MG63 (cell line): ENCODE measurements around the gene PSAPL1. TPM values are rescaled to one million over a fixed set of nuclear protein-coding genes. Genes with fewer than 3 reads are reported as not detected.

Source experiments
- DNase-seq: peaks from one replicate; pipeline ENCODE4 v3.0.0-alpha.2; 2020
- H3K27me3 ChIP-seq: fragments of 250-450 bp; sonication (Bioruptor Pico); 2 replicates; pipeline ENCODE4 v1.5.1; 2020; ENCODE audit warnings: mild to moderate bottlenecking, moderate library complexity
- H3K36me3 ChIP-seq: fragments of 250-450 bp; sonication (Bioruptor Pico); 2 replicates; pipeline ENCODE4 v1.5.1; 2020; ENCODE audit warnings: mild to moderate bottlenecking, moderate library complexity
- H3K4me3 ChIP-seq: fragments of 250-450 bp; sonication (Bioruptor Pico); 2 replicates; pipeline ENCODE4 v1.5.1; 2020; ENCODE audit warnings: mild to moderate bottlenecking, moderate library complexity
- H3K9me3 ChIP-seq: fragments of 250-450 bp; sonication (Bioruptor Pico); 2 replicates; pipeline ENCODE4 v1.5.1; 2020; ENCODE audit warnings: mild to moderate bottlenecking, moderate library complexity
- total RNA-seq: library from RNA; depleted of rRNA; stranded (reverse); fragments of >200 nt; shearing (Covaris generic); gene quantifications from 2 replicates; pipeline ENCODE4 v1.2.3, GENCODE V29; 2014; ENCODE audit warnings: low replicate concordance

The PSAPL1 gene
- total RNA-seq, 1 experiment from 2014 or later: not detected

GRCh38 chr4:7416745-7417432 is 17.8 kb downstream of the PSAPL1 start:
- no peaks in the 10 kb centered on the region for H3K9me3 ChIP-seq
- H3K36me3 ChIP-seq: no peaks in the 10 kb centered on the region
- no peak overlapping the region for H3K4me3 ChIP-seq
- H3K27me3 ChIP-seq: no peaks in the 10 kb centered on the region
- no peak for DNase-seq

- Histone ChIP-seq H3K9me3 (no peaks in the 10 kb centered on the region), H3K4me3 (no peak overlapping the region), H3K27me3 (no peaks in the 10 kb centered on the region), H3K36me3 (no peaks in the 10 kb centered on the region)
- no peak for DNase-seq
These were observed 18.6 kb downstream of the PSAPL1 start for GRCh38 chr4:7415927-7416686.

- no peaks in the 10 kb centered on the region for H3K27me3 ChIP-seq
- no peak overlapping the region for H3K4me3 ChIP-seq
- H3K36me3 ChIP-seq: no peaks in the 10 kb centered on the region
- DNase-seq: no peak
- H3K9me3 ChIP-seq: no peaks in the 10 kb centered on the region
These were observed 19.8 kb downstream of the PSAPL1 start for GRCh38 chr4:7414736-7415510.

- no peak for DNase-seq
- H3K9me3 ChIP-seq: no peaks in the 10 kb centered on the region
- no peak overlapping the region for H3K4me3 ChIP-seq
- H3K27me3 ChIP-seq: no peaks in the 10 kb centered on the region
- no peaks in the 10 kb centered on the region for H3K36me3 ChIP-seq
These were observed 20.7 kb downstream of the PSAPL1 start for GRCh38 chr4:7414046-7414445.

- DNase-seq: no peak
These were observed 22.2 kb downstream of the PSAPL1 start for GRCh38 chr4:7412554-7412912.

GRCh38 chr4:7411896-7412553 is 22.7 kb downstream of the PSAPL1 start:
- no peak for DNase-seq
- no peaks in the 10 kb centered on the region for H3K36me3 ChIP-seq
- H3K4me3 ChIP-seq: no peak overlapping the region
- no peaks in the 10 kb centered on the region for H3K27me3 ChIP-seq
- H3K9me3 ChIP-seq: peaks cover 5% of the 10 kb centered on the region; the same call in 1 of the 2 replicates

More at GRCh38 chr4:7412554-7412912, 22.2 kb downstream of the PSAPL1 start:
- Histone ChIP-seq H3K9me3 (peaks cover 5% of the 10 kb centered on the region; the same call in 1 of the 2 replicates), H3K4me3 (no peak overlapping the region), H3K36me3 (no peaks in the 10 kb centered on the region), H3K27me3 (no peaks in the 10 kb centered on the region)

- H3K36me3 ChIP-seq: no peaks in the 10 kb centered on the region
- H3K27me3 ChIP-seq: no peaks in the 10 kb centered on the region
- DNase-seq: no peak
- H3K9me3 ChIP-seq: peaks cover 5% of the 10 kb centered on the region; the same call in 1 of the 2 replicates
- no peak overlapping the region for H3K4me3 ChIP-seq
These were observed 23.2 kb downstream of the PSAPL1 start for GRCh38 chr4:7411491-7411890.

GRCh38 chr4:7410446-7410845 is 24.3 kb downstream of the PSAPL1 start:
- no peak overlapping the region for H3K4me3 ChIP-seq
- no peaks in the 10 kb centered on the region for H3K36me3 ChIP-seq
- no peaks in the 10 kb centered on the region for H3K27me3 ChIP-seq
- H3K9me3 ChIP-seq: peaks cover 5% of the 10 kb centered on the region; the same call in 1 of the 2 replicates
- DNase-seq: no peak

GRCh38 chr4:7408166-7408565 is 26.6 kb downstream of the PSAPL1 start:
- no peak for DNase-seq
- no peak overlapping the region for H3K4me3 ChIP-seq

GRCh38 chr4:7403001-7403400 is 31.7 kb downstream of the PSAPL1 start:
- H3K4me3 ChIP-seq: no peak overlapping the region
- H3K9me3 ChIP-seq: no peaks in the 10 kb centered on the region
- no peaks in the 10 kb centered on the region for H3K36me3 ChIP-seq
- DNase-seq: peak; percentile 47
- H3K27me3 ChIP-seq: no peaks in the 10 kb centered on the region

More at GRCh38 chr4:7408166-7408565, 26.6 kb downstream of the PSAPL1 start:
- Histone ChIP-seq H3K27me3 (no peaks in the 10 kb centered on the region), H3K9me3 (peaks cover 5% of the 10 kb centered on the region; the same call in 1 of the 2 replicates), H3K36me3 (no peaks in the 10 kb centered on the region)

- Histone ChIP-seq H3K36me3 (no peaks in the 10 kb centered on the region), H3K27me3 (no peaks in the 10 kb centered on the region), H3K4me3 (no peak overlapping the region), H3K9me3 (no peaks in the 10 kb centered on the region)
- no peak for DNase-seq
These were observed 32.2 kb downstream of the PSAPL1 start for GRCh38 chr4:7402526-7402925.

GRCh38 chr4:7400671-7401298 is 33.9 kb downstream of the PSAPL1 start:
- Histone ChIP-seq H3K9me3 (no peaks in the 10 kb centered on the region), H3K36me3 (no peaks in the 10 kb centered on the region), H3K27me3 (no peaks in the 10 kb centered on the region), H3K4me3 (no peak overlapping the region)
- no peak for DNase-seq

GRCh38 chr4:7399440-7400234 is 35.1 kb downstream of the PSAPL1 start:
- DNase-seq: no peak
- H3K4me3 ChIP-seq: no peak overlapping the region
- H3K9me3 ChIP-seq: no peaks in the 10 kb centered on the region
- no peaks in the 10 kb centered on the region for H3K27me3 ChIP-seq
- H3K36me3 ChIP-seq: no peaks in the 10 kb centered on the region

GRCh38 chr4:7398788-7399439 is 35.8 kb downstream of the PSAPL1 start:
- no peaks in the 10 kb centered on the region for H3K36me3 ChIP-seq
- DNase-seq: no peak

GRCh38 chr4:7398104-7398423 is 36.7 kb downstream of the PSAPL1 start:
- no peaks in the 10 kb centered on the region for H3K27me3 ChIP-seq
- H3K4me3 ChIP-seq: no peak overlapping the region
- no peaks in the 10 kb centered on the region for H3K36me3 ChIP-seq
- no peaks in the 10 kb centered on the region for H3K9me3 ChIP-seq
- no peak for DNase-seq

More at GRCh38 chr4:7398788-7399439, 35.8 kb downstream of the PSAPL1 start:
- Histone ChIP-seq H3K27me3 (no peaks in the 10 kb centered on the region), H3K9me3 (no peaks in the 10 kb centered on the region), H3K4me3 (no peak overlapping the region)
